Fibroblast of pulmonary artery (primary cell): ENCODE results near the gene GDI1.

ENCODE experiments used
- DNase-seq: peaks from one replicate; pipeline ENCODE4 v3.0.0-alpha.2; 2010; ENCODE audit warnings: low read depth
- H3K4me3 ChIP-seq: replicated peaks from 2 replicates; pipeline ENCODE4 v1.5.1; 2011; ENCODE audit warnings: low read depth, mild to moderate bottlenecking, control low read depth, low read length, moderate library complexity
- CTCF ChIP-seq: IDR thresholded peaks from 2 replicates; pipeline ENCODE4 v1.5.1; 2011; ENCODE audit warnings: mild to moderate bottlenecking, control low read depth, low read length, inconsistent platforms; ENCODE audit errors: missing control alignments

The GDI1 gene

GRCh38 chrX:154469114-154469513, 32.2 kb downstream of the GDI1 start:
- TF ChIP-seq CTCF, result no peak
- no peak overlapping the region for H3K4me3 ChIP-seq
- DNase-seq, result no peak

GRCh38 chrX:154469880-154470279, 32.9 kb downstream of the GDI1 start:
- H3K4me3 ChIP-seq, result no peak overlapping the region
- TF ChIP-seq CTCF, result no peak
- no peak for DNase-seq

- no peak for DNase-seq
- no peak for TF ChIP-seq CTCF
- no peak overlapping the region for H3K4me3 ChIP-seq
These were observed 33.5 kb downstream of the GDI1 start for GRCh38 chrX:154470434-154470833.

GRCh38 chrX:154470914-154471568, 34.1 kb downstream of the GDI1 start:
- no peak for TF ChIP-seq CTCF
- H3K4me3 ChIP-seq, result no peak overlapping the region
- no peak for DNase-seq

GRCh38 chrX:154471839-154472684, 35.1 kb downstream of the GDI1 start:
- DNase-seq, result no peak
- H3K4me3 ChIP-seq, result no peak overlapping the region
- TF ChIP-seq CTCF, result no peak

GRCh38 chrX:154472685-154473632, 36.0 kb downstream of the GDI1 start:
- no peak for DNase-seq
- TF ChIP-seq CTCF, result no peak

More at GRCh38 chrX:154472685-154473632, 36.0 kb downstream of the GDI1 start:
- H3K4me3 ChIP-seq, result no peak overlapping the region
